WTC11 (cell line): ENCODE results near the gene SDCCAG8. TPM values are rescaled to one million over a fixed set of nuclear protein-coding genes. Genes with fewer than 3 reads are reported as not detected.

Source experiments
- ATAC-seq: fragments of 200-7000 bp; cut with Tn5 transposase; 2 replicates; pipeline ENCODE4 v1.10.0; 2021; ENCODE audit warnings: mild to moderate bottlenecking, moderate library complexity
- CTCF ChIA-PET: fragments of 300-600 bp; sonication (Branson Sonifier 250); formaldehyde crosslinking; loops from one replicate; lab custom pipeline; 2021; ENCODE audit warnings: antibody characterized with exemption; lab: Charles Lee
- POLR2A ChIA-PET: fragments of 350-600 bp; sonication (Branson Sonifier 250); formaldehyde crosslinking; loops from one replicate; lab custom pipeline; 2021; ENCODE audit warnings: antibody characterized with exemption; lab: Charles Lee
- DNase-seq: peaks from one replicate; pipeline ENCODE4 v3.0.0; 2021; ENCODE audit warnings: low spot score
- H3K27ac Mint-ChIP-seq: 2 replicates; pipeline ENCODE4 v1.8.0; 2021; ENCODE audit warnings: mixed read lengths
- H3K27me3 Mint-ChIP-seq: 2 replicates; pipeline ENCODE4 v1.8.0; 2021; ENCODE audit warnings: low read depth, mild to moderate bottlenecking, moderate library complexity, mixed read lengths
- H3K36me3 Mint-ChIP-seq: 2 replicates; pipeline ENCODE4 v1.8.0; 2021; ENCODE audit warnings: mixed read lengths
- H3K4me1 Mint-ChIP-seq: 2 replicates; pipeline ENCODE4 v1.8.0; 2022; ENCODE audit warnings: mixed read lengths
- H3K4me3 Mint-ChIP-seq: 2 replicates; pipeline ENCODE4 v1.8.0; 2021; ENCODE audit warnings: mild to moderate bottlenecking, moderate library complexity, mixed read lengths
- H3K9me3 Mint-ChIP-seq: 2 replicates; pipeline ENCODE4 v1.8.0; 2021; ENCODE audit warnings: mixed read lengths
- ATF1 ChIP-seq: sonication (generic); formaldehyde crosslinking; IDR thresholded peaks from 2 replicates; pipeline ENCODE4 v1.8.1; 2023; ENCODE audit warnings: mild to moderate bottlenecking, moderate library complexity, missing genetic modification reagents
- CREB1 ChIP-seq: sonication (generic); formaldehyde crosslinking; IDR thresholded peaks from 2 replicates; pipeline ENCODE4 v1.8.0; 2023; ENCODE audit warnings: mild to moderate bottlenecking, missing genetic modification reagents
- GTF2I ChIP-seq: fragments of 250-450 bp; sonication (Bioruptor Pico); conservative IDR thresholded peaks from 2 replicates; pipeline ENCODE4 v1.4.0; 2021; ENCODE audit warnings: mild to moderate bottlenecking
- IRF2 ChIP-seq: sonication (generic); formaldehyde crosslinking; IDR thresholded peaks from 2 replicates; pipeline ENCODE4 v1.8.0; 2022; ENCODE audit warnings: low read depth, missing genetic modification reagents, borderline replicate concordance
- OVOL2 ChIP-seq: fragments of 250-450 bp; sonication (Bioruptor Pico); IDR thresholded peaks from 2 replicates; pipeline ENCODE4 v1.9.0; 2021; ENCODE audit warnings: mild to moderate bottlenecking, borderline replicate concordance
- RELA ChIP-seq: sonication (generic); formaldehyde crosslinking; IDR thresholded peaks from 2 replicates; pipeline ENCODE4 v1.8.1; 2022; ENCODE audit warnings: missing genetic modification reagents, mild to moderate bottlenecking, borderline replicate concordance
- RORB ChIP-seq: fragments of 250-450 bp; sonication (Bioruptor Pico); IDR thresholded peaks from 2 replicates; pipeline ENCODE4 v1.9.0; 2021; ENCODE audit warnings: mild to moderate bottlenecking
- SOX15 ChIP-seq: fragments of 250-450 bp; sonication (Bioruptor Pico); IDR thresholded peaks from 2 replicates; pipeline ENCODE4 v1.9.0; 2021; ENCODE audit warnings: mild to moderate bottlenecking
- TP53 ChIP-seq: sonication (generic); formaldehyde crosslinking; IDR thresholded peaks from 2 replicates; pipeline ENCODE4 v1.8.1; 2023; ENCODE audit warnings: mild to moderate bottlenecking, missing genetic modification reagents
- ZNF317 ChIP-seq: sonication (generic); formaldehyde crosslinking; IDR thresholded peaks from 2 replicates; pipeline ENCODE4 v1.8.1; 2023; ENCODE audit warnings: low read depth, mild to moderate bottlenecking, moderate library complexity, missing genetic modification reagents, borderline replicate concordance
- ZNF671 ChIP-seq: fragments of 250-450 bp; sonication (Bioruptor Pico); IDR thresholded peaks from 2 replicates; pipeline ENCODE4 v1.8.0; 2021; ENCODE audit warnings: mild to moderate bottlenecking
- total RNA-seq: library from RNA; stranded (reverse); gene quantifications from 3 replicates; pipeline ENCODE4 v1.2.3, GENCODE V29; 2021
- TF ChIP-seq, protein P1 (sequence below): fragments of 250-450 bp; sonication (Bioruptor Pico); conservative IDR thresholded peaks from 2 replicates; pipeline ENCODE4 v1.9.0; 2021; ENCODE audit warnings: mild to moderate bottlenecking
- TF ChIP-seq, protein P2 (sequence below): fragments of 250-450 bp; sonication (Bioruptor Pico); IDR thresholded peaks from 2 replicates; pipeline ENCODE4 v1.9.0; 2021; ENCODE audit warnings: mild to moderate bottlenecking
- TF ChIP-seq, protein P3 (sequence below): sonication (generic); formaldehyde crosslinking; IDR thresholded peaks from 2 replicates; pipeline ENCODE4 v1.8.1; 2023; ENCODE audit warnings: mild to moderate bottlenecking, moderate library complexity, missing genetic modification reagents
- TF ChIP-seq, protein P4 (sequence below): sonication (generic); formaldehyde crosslinking; IDR thresholded peaks from 2 replicates; pipeline ENCODE4 v1.8.0; 2022; ENCODE audit warnings: mild to moderate bottlenecking, missing genetic modification reagents
- TF ChIP-seq, protein P5 (sequence below): sonication (generic); formaldehyde crosslinking; IDR thresholded peaks from 2 replicates; pipeline ENCODE4 v1.8.0; 2022; ENCODE audit warnings: missing genetic modification reagents

The SDCCAG8 gene
- total RNA-seq, 1 experiment from 2014 or later = 44.3 TPM

DNA sequence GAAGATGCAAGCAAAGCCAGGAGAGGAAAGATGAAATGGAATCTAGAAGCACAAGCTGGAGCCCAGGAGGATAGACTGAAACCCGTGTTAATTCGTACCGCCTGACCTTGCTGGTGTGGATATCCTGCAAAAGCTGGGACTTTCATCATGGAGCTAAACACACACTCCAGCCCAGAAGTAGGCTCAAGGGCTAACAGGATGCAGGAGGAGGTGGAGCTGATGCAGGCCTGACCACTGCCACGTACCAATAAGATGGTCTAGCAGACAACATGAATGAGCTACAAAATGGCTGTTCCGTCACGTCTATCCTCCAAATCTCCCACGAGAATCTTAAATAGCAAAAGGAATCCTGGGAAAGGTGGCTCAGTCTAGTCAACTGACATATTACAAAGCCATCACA lies 270.3 kb downstream of the SDCCAG8 start:
- POLR2A ChIA-PET = no interaction called here

DNA sequence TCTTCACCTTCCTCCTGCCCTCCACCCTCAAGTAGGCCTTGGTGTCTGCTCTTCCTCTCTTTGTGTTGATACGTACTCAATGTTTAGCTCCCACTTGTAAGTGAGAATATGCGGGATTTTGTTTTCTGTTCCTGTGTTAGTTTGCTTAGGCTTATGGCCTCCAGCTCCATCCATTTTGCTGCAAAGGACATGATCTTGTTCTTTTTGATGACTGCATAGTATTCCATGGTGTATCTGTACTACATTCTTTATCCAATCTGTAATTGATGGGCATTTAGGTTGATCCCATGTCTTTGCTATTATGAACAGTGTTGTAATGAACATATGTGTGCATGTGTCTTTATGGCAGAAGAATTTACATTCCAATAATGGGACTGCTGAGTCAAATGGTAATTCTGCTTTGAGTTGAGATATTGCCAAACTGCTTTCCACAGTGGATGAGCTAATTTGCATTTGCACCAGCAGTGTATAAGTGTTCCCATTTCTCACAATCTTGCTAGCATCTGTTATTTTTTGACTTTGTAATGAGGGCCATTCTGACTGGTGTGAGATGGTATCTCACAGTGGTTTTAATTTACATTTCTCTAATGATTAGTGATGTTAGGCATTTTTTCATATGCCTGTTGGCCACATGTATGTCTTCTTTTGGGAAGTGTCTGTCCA lies 272.7 kb downstream of the SDCCAG8 start:
- TF ChIP-seq GTF2I (CRISPR knock-in tag) (no peak), CREB1 (CRISPR knock-in tag) (no peak)
- TF ChIP-seq, protein P1, sequence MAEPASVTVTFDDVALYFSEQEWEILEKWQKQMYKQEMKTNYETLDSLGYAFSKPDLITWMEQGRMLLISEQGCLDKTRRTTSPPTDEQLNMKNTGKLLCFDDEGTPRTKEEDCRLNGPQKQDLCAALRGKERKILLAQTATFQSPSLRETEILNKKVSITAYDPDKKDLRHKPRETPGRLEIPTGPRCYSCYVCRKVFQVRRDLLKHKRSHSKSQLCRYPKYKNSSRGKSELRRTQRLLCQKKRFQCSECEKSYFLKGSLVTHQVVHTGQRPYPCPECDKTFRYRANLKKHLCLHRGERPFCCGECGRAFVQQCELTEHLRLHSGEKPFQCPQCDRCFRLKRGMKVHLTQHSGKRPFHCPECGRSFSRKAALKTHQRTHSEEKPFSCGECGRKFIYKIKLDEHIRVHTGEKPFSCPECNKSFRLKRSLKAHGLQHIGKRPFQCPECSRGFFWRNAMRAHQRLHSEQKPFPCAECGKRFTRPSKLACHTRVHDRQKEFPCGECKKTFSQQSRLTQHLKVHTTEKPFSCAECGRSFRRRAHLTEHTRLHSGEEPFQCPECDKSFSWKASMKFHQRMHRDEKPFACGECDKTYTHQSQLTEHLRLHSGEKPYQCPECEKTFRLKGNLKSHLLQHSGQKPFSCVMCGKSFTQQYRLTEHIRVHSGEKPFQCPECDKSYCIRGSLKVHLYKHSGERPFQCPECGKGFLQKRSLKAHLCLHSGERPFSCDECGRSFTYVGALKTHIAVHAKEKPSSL (CRISPR knock-in tag) = no peak
- TF ChIP-seq, protein P2, sequence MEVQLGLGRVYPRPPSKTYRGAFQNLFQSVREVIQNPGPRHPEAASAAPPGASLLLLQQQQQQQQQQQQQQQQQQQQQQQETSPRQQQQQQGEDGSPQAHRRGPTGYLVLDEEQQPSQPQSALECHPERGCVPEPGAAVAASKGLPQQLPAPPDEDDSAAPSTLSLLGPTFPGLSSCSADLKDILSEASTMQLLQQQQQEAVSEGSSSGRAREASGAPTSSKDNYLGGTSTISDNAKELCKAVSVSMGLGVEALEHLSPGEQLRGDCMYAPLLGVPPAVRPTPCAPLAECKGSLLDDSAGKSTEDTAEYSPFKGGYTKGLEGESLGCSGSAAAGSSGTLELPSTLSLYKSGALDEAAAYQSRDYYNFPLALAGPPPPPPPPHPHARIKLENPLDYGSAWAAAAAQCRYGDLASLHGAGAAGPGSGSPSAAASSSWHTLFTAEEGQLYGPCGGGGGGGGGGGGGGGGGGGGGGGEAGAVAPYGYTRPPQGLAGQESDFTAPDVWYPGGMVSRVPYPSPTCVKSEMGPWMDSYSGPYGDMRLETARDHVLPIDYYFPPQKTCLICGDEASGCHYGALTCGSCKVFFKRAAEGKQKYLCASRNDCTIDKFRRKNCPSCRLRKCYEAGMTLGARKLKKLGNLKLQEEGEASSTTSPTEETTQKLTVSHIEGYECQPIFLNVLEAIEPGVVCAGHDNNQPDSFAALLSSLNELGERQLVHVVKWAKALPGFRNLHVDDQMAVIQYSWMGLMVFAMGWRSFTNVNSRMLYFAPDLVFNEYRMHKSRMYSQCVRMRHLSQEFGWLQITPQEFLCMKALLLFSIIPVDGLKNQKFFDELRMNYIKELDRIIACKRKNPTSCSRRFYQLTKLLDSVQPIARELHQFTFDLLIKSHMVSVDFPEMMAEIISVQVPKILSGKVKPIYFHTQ (CRISPR knock-in tag) = no peak
- ATAC-seq = no peak
- H3K36me3 Mint-ChIP-seq = peaks cover 15% of the 10 kb centered on the region
- no peak overlapping the region for H3K27ac Mint-ChIP-seq
- ChIA-PET CTCF (no interaction called here), POLR2A (no interaction called here)
- DNase-seq = no peak
- H3K9me3 Mint-ChIP-seq = peaks cover 19% of the 10 kb centered on the region
- no peaks in the 10 kb centered on the region for H3K27me3 Mint-ChIP-seq
- no peak overlapping the region for H3K4me3 Mint-ChIP-seq
- H3K4me1 Mint-ChIP-seq = peaks cover 29% of the 10 kb centered on the region

More for the DNA sequence above, 270.3 kb downstream of the SDCCAG8 start:
- CTCF ChIA-PET = interaction anchor here (1.2 kb wide), 1 partner anchor 35 kb away, joined by 4 read pairs; no protein-coding TSS in a partner anchor
- Mint-ChIP-seq H3K4me1 (peaks cover 32% of the 10 kb centered on the region), H3K27me3 (no peaks in the 10 kb centered on the region), H3K4me3 (no peak overlapping the region), H3K36me3 (peaks cover 15% of the 10 kb centered on the region), H3K9me3 (peaks cover 19% of the 10 kb centered on the region), H3K27ac (peak overlapping the region; percentile 85)
- TF ChIP-seq OVOL2 (CRISPR knock-in tag) (no peak), TP53 (CRISPR knock-in tag) (no peak), ZNF671 (CRISPR knock-in tag) (no peak), IRF2 (CRISPR knock-in tag) (no peak)
- TF ChIP-seq, protein P3, sequence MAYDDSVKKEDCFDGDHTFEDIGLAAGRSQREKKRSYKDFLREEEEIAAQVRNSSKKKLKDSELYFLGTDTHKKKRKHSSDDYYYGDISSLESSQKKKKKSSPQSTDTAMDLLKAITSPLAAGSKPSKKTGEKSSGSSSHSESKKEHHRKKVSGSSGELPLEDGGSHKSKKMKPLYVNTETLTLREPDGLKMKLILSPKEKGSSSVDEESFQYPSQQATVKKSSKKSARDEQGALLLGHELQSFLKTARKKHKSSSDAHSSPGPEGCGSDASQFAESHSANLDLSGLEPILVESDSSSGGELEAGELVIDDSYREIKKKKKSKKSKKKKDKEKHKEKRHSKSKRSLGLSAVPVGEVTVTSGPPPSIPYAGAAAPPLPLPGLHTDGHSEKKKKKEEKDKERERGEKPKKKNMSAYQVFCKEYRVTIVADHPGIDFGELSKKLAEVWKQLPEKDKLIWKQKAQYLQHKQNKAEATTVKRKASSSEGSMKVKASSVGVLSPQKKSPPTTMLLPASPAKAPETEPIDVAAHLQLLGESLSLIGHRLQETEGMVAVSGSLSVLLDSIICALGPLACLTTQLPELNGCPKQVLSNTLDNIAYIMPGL (CRISPR knock-in tag) = no peak
- TF ChIP-seq, protein P4, sequence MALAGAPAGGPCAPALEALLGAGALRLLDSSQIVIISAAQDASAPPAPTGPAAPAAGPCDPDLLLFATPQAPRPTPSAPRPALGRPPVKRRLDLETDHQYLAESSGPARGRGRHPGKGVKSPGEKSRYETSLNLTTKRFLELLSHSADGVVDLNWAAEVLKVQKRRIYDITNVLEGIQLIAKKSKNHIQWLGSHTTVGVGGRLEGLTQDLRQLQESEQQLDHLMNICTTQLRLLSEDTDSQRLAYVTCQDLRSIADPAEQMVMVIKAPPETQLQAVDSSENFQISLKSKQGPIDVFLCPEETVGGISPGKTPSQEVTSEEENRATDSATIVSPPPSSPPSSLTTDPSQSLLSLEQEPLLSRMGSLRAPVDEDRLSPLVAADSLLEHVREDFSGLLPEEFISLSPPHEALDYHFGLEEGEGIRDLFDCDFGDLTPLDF (CRISPR knock-in tag) = no peak
- TF ChIP-seq, protein P1 (CRISPR knock-in tag) = no peak
- DNase-seq (no peak), ATAC-seq (no peak)

DNA sequence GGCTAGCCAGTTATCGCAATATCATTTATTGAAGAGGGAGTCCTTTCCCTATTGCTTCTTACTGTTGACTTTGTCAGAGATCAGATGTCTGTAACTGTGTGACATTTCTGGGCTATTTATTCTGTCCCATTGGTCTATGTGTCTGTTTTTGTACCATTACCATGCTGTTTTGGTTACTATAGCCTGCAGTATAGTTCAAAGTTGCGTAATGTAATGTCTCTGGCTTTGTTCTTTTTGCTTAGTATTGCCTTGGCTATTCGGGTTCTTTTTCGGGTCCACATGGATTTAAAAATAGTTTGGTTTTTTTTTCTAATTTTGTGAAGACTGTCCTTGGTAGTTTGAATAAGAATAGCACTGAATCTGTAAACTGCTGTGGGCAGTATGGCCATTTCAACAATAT lies 273.7 kb downstream of the SDCCAG8 start:
- ChIA-PET POLR2A (no interaction called here), CTCF (no interaction called here)
- Mint-ChIP-seq H3K27me3 (no peaks in the 10 kb centered on the region), H3K27ac (no peak overlapping the region), H3K9me3 (peaks cover 19% of the 10 kb centered on the region), H3K4me1 (peaks cover 26% of the 10 kb centered on the region), H3K4me3 (no peak overlapping the region), H3K36me3 (peaks cover 15% of the 10 kb centered on the region)
- DNase-seq = no peak
- ATAC-seq = no peak
- TF ChIP-seq, protein P5, sequence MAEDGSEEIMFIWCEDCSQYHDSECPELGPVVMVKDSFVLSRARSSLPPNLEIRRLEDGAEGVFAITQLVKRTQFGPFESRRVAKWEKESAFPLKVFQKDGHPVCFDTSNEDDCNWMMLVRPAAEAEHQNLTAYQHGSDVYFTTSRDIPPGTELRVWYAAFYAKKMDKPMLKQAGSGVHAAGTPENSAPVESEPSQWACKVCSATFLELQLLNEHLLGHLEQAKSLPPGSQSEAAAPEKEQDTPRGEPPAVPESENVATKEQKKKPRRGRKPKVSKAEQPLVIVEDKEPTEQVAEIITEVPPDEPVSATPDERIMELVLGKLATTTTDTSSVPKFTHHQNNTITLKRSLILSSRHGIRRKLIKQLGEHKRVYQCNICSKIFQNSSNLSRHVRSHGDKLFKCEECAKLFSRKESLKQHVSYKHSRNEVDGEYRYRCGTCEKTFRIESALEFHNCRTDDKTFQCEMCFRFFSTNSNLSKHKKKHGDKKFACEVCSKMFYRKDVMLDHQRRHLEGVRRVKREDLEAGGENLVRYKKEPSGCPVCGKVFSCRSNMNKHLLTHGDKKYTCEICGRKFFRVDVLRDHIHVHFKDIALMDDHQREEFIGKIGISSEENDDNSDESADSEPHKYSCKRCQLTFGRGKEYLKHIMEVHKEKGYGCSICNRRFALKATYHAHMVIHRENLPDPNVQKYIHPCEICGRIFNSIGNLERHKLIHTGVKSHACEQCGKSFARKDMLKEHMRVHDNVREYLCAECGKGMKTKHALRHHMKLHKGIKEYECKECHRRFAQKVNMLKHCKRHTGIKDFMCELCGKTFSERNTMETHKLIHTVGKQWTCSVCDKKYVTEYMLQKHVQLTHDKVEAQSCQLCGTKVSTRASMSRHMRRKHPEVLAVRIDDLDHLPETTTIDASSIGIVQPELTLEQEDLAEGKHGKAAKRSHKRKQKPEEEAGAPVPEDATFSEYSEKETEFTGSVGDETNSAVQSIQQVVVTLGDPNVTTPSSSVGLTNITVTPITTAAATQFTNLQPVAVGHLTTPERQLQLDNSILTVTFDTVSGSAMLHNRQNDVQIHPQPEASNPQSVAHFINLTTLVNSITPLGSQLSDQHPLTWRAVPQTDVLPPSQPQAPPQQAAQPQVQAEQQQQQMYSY (CRISPR knock-in tag) = no peak
- TF ChIP-seq RELA (CRISPR knock-in tag) (no peak), RORB (CRISPR knock-in tag) (no peak), ATF1 (CRISPR knock-in tag) (no peak), ZNF317 (CRISPR knock-in tag) (no peak), SOX15 (CRISPR knock-in tag) (no peak)
